ENCODE data around the gene ERH. TPM values are rescaled to one million over a fixed set of nuclear protein-coding genes. Genes with fewer than 3 reads are reported as not detected.

Gene ERH
- total and polyA plus RNA-seq, 5 donors from 2014 or later = 57.2 to 117 (median 85.0) TPM

- peaks cover 6% of the 10 kb centered on the region for H3K4me1 ChIP-seq (ENCODE audit: control insufficient read depth, insufficient read depth, low read length, poor library complexity, severe bottlenecking)
- H3K27me3 ChIP-seq (ENCODE audit: control insufficient read depth, insufficient read depth, low read length) = no peaks in the 10 kb centered on the region
- H3K9me3 ChIP-seq (ENCODE audit: control insufficient read depth in 2 of 2, low read length in 2 of 2) = no peaks in the 10 kb centered on the region
- H3K36me3 ChIP-seq (ENCODE audit: control insufficient read depth, insufficient read depth, low read length) = peaks cover 10% of the 10 kb centered on the region
- H3K27ac ChIP-seq (ENCODE audit: insufficient read depth, low read length, poor library complexity, severe bottlenecking) = no peak overlapping the region
- no peak overlapping the region for H3K4me3 ChIP-seq (ENCODE audit: low read depth, low read length)
- no peaks in the 10 kb centered on the region for H3K27me3 Mint-ChIP-seq
- no peak overlapping the region for H3K27ac Mint-ChIP-seq
- ATAC-seq (ENCODE audit: low read depth in 2 of 2) (no peak), DNase-seq (no peak)
- H3K36me3 Mint-ChIP-seq = peaks cover 17% of the 10 kb centered on the region
- H3K4me3 Mint-ChIP-seq = no peak overlapping the region
- peaks cover 26 to 54% (median 31%) of the 10 kb centered on the region in 4 donors for H3K4me1 Mint-ChIP-seq
- H3K9me3 Mint-ChIP-seq = no peaks in the 10 kb centered on the region
Measured at GRCh38 chr14:69405762-69406161, 7.7 kb upstream of the ERH start.

- H3K27me3 ChIP-seq (ENCODE audit: control insufficient read depth, insufficient read depth, low read length) = no peaks in the 10 kb centered on the region
- H3K4me1 ChIP-seq (ENCODE audit: control insufficient read depth, insufficient read depth, low read length, poor library complexity, severe bottlenecking) = peaks cover 15% of the 10 kb centered on the region
- DNase-seq (no peak), ATAC-seq (ENCODE audit: low read depth in 2 of 2) (no peak)
- no peak overlapping the region for H3K27ac ChIP-seq (ENCODE audit: insufficient read depth, low read length, poor library complexity, severe bottlenecking)
- Mint-ChIP-seq H3K36me3 (peaks cover 21% of the 10 kb centered on the region), H3K27me3 (no peaks in the 10 kb centered on the region), H3K27ac (no peak overlapping the region), H3K4me1 (peaks cover 33 to 63% (median 40%) of the 10 kb centered on the region in 4 donors), H3K4me3 (peak overlapping the region in 1 of 4 donors; percentile 23), H3K9me3 (no peaks in the 10 kb centered on the region)
- H3K36me3 ChIP-seq (ENCODE audit: control insufficient read depth, insufficient read depth, low read length) = peaks cover 10% of the 10 kb centered on the region
- H3K9me3 ChIP-seq (ENCODE audit: control insufficient read depth in 2 of 2, low read length in 2 of 2) = no peaks in the 10 kb centered on the region
- no peak overlapping the region for H3K4me3 ChIP-seq (ENCODE audit: low read depth, low read length)
Measured at GRCh38 chr14:69404883-69405282, 6.8 kb upstream of the ERH start.

GRCh38 chr14:69404478-69404877 lies 6.4 kb upstream of the ERH start:
- no peak overlapping the region for H3K27ac ChIP-seq (ENCODE audit: insufficient read depth, low read length, poor library complexity, severe bottlenecking)
- no peaks in the 10 kb centered on the region for H3K9me3 Mint-ChIP-seq
- H3K36me3 ChIP-seq (ENCODE audit: control insufficient read depth, insufficient read depth, low read length) = peaks cover 10% of the 10 kb centered on the region
- H3K4me3 Mint-ChIP-seq = peak overlapping the region in 1 of 4 donors; percentile 23
- ATAC-seq (ENCODE audit: low read depth in 2 of 2) = no peak
- H3K4me1 ChIP-seq (ENCODE audit: control insufficient read depth, insufficient read depth, low read length, poor library complexity, severe bottlenecking) = peaks cover 19% of the 10 kb centered on the region
- no peaks in the 10 kb centered on the region for H3K9me3 ChIP-seq (ENCODE audit: control insufficient read depth in 2 of 2, low read length in 2 of 2)
- H3K36me3 Mint-ChIP-seq = peaks cover 21% of the 10 kb centered on the region
- H3K4me3 ChIP-seq (ENCODE audit: low read depth, low read length) = no peak overlapping the region
- no peak for DNase-seq
- H3K27ac Mint-ChIP-seq = no peak overlapping the region
- peaks cover 33 to 67% (median 39%) of the 10 kb centered on the region in 4 donors for H3K4me1 Mint-ChIP-seq
- H3K27me3 Mint-ChIP-seq = no peaks in the 10 kb centered on the region
- H3K27me3 ChIP-seq (ENCODE audit: control insufficient read depth, insufficient read depth, low read length) = no peaks in the 10 kb centered on the region

GRCh38 chr14:69401841-69402240 lies 3.7 kb upstream of the ERH start:
- ATAC-seq (ENCODE audit: low read depth in 2 of 2) = no peak
- peak overlapping the region; percentile 100 for H3K4me3 ChIP-seq (ENCODE audit: low read depth, low read length)
- H3K27me3 Mint-ChIP-seq = no peaks in the 10 kb centered on the region
- peak overlapping the region in 1 of 4 donors; percentile 95 for H3K4me3 Mint-ChIP-seq
- no peaks in the 10 kb centered on the region for H3K27me3 ChIP-seq (ENCODE audit: control insufficient read depth, insufficient read depth, low read length)
- H3K9me3 Mint-ChIP-seq = no peaks in the 10 kb centered on the region
- no peak overlapping the region for H3K27ac Mint-ChIP-seq
- peaks cover 7% of the 10 kb centered on the region for H3K36me3 ChIP-seq (ENCODE audit: control insufficient read depth, insufficient read depth, low read length)
- H3K4me1 Mint-ChIP-seq = peaks cover 26 to 75% (median 39%) of the 10 kb centered on the region in 4 donors
- no peaks in the 10 kb centered on the region for H3K9me3 ChIP-seq (ENCODE audit: control insufficient read depth in 2 of 2, low read length in 2 of 2)
- no peak overlapping the region for H3K27ac ChIP-seq (ENCODE audit: insufficient read depth, low read length, poor library complexity, severe bottlenecking)
- H3K36me3 Mint-ChIP-seq = peaks cover 13% of the 10 kb centered on the region
- no peak for DNase-seq
- H3K4me1 ChIP-seq (ENCODE audit: control insufficient read depth, insufficient read depth, low read length, poor library complexity, severe bottlenecking) = peaks cover 35% of the 10 kb centered on the region

- Mint-ChIP-seq H3K4me3 (peak overlapping the region; percentile 94 to 96 (median 95)), H3K4me1 (peaks cover 37 to 86% (median 53%) of the 10 kb centered on the region in 4 donors), H3K9me3 (no peaks in the 10 kb centered on the region), H3K36me3 (peaks cover 22% of the 10 kb centered on the region), H3K27ac (peak overlapping the region in 1 of 3 donors; percentile 100), H3K27me3 (no peaks in the 10 kb centered on the region)
- H3K36me3 ChIP-seq (ENCODE audit: control insufficient read depth, insufficient read depth, low read length) = peaks cover 15% of the 10 kb centered on the region
- no peak for ATAC-seq (ENCODE audit: low read depth in 2 of 2)
- no peaks in the 10 kb centered on the region for H3K27me3 ChIP-seq (ENCODE audit: control insufficient read depth, insufficient read depth, low read length)
- no peak for DNase-seq
- peaks cover 49% of the 10 kb centered on the region for H3K4me1 ChIP-seq (ENCODE audit: control insufficient read depth, insufficient read depth, low read length, poor library complexity, severe bottlenecking)
- no peaks in the 10 kb centered on the region for H3K9me3 ChIP-seq (ENCODE audit: control insufficient read depth in 2 of 2, low read length in 2 of 2)
- peak overlapping the region; percentile 100 for H3K4me3 ChIP-seq (ENCODE audit: low read depth, low read length)
- H3K27ac ChIP-seq (ENCODE audit: insufficient read depth, low read length, poor library complexity, severe bottlenecking) = no peak overlapping the region
Measured at GRCh38 chr14:69400154-69400553, 2.1 kb upstream of the ERH start.

GRCh38 chr14:69399750-69400149 lies 1.7 kb upstream of the ERH start:
- H3K4me1 ChIP-seq (ENCODE audit: control insufficient read depth, insufficient read depth, low read length, poor library complexity, severe bottlenecking) = peaks cover 52% of the 10 kb centered on the region
- no peaks in the 10 kb centered on the region for H3K9me3 Mint-ChIP-seq

GRCh38 chr14:69398818-69399210 lies 715 bp upstream of the ERH start:
- peak overlapping the region; percentile 100 for H3K4me3 ChIP-seq (ENCODE audit: low read depth, low read length)
- Mint-ChIP-seq H3K27me3 (no peaks in the 10 kb centered on the region), H3K27ac (peak overlapping the region; percentile 98 to 100 (median 100)), H3K4me1 (peaks cover 36 to 87% (median 57%) of the 10 kb centered on the region in 4 donors), H3K9me3 (no peaks in the 10 kb centered on the region), H3K4me3 (peak overlapping the region; percentile 94 to 96 (median 95)), H3K36me3 (peaks cover 22% of the 10 kb centered on the region)
- peak in 1 of 2 donors; percentile 1 for ATAC-seq (ENCODE audit: low read depth in 2 of 2)
- no peak for DNase-seq
- H3K36me3 ChIP-seq (ENCODE audit: control insufficient read depth, insufficient read depth, low read length) = peaks cover 21% of the 10 kb centered on the region
- peaks cover 61% of the 10 kb centered on the region for H3K4me1 ChIP-seq (ENCODE audit: control insufficient read depth, insufficient read depth, low read length, poor library complexity, severe bottlenecking)
- H3K27me3 ChIP-seq (ENCODE audit: control insufficient read depth, insufficient read depth, low read length) = no peaks in the 10 kb centered on the region
- H3K9me3 ChIP-seq (ENCODE audit: control insufficient read depth in 2 of 2, low read length in 2 of 2) = no peaks in the 10 kb centered on the region
- H3K27ac ChIP-seq (ENCODE audit: insufficient read depth, low read length, poor library complexity, severe bottlenecking) = peak overlapping the region; percentile 95

More at GRCh38 chr14:69399750-69400149, 1.7 kb upstream of the ERH start:
- peak overlapping the region; percentile 98 to 100 (median 100) for H3K27ac Mint-ChIP-seq
- Histone ChIP-seq H3K4me3 (ENCODE audit: low read depth, low read length) (peak overlapping the region; percentile 100), H3K27me3 (ENCODE audit: control insufficient read depth, insufficient read depth, low read length) (no peaks in the 10 kb centered on the region), H3K9me3 (ENCODE audit: control insufficient read depth in 2 of 2, low read length in 2 of 2) (no peaks in the 10 kb centered on the region), H3K36me3 (ENCODE audit: control insufficient read depth, insufficient read depth, low read length) (peaks cover 15% of the 10 kb centered on the region), H3K27ac (ENCODE audit: insufficient read depth, low read length, poor library complexity, severe bottlenecking) (no peak overlapping the region)
- H3K4me1 Mint-ChIP-seq = peaks cover 37 to 88% (median 54%) of the 10 kb centered on the region in 4 donors
- H3K4me3 Mint-ChIP-seq = peak overlapping the region; percentile 94 to 96 (median 95)
- ATAC-seq (ENCODE audit: low read depth in 2 of 2) (no peak), DNase-seq (no peak)
- peaks cover 24% of the 10 kb centered on the region for H3K36me3 Mint-ChIP-seq
- no peaks in the 10 kb centered on the region for H3K27me3 Mint-ChIP-seq

- Mint-ChIP-seq H3K4me3 (peak overlapping the region; percentile 13 to 95 (median 88)), H3K9me3 (no peaks in the 10 kb centered on the region)
- no peak for DNase-seq
Measured at GRCh38 chr14:69395929-69396328, 2.2 kb downstream of the ERH start.

More at GRCh38 chr14:69395929-69396328, 2.2 kb downstream of the ERH start:
- Histone ChIP-seq H3K27ac (ENCODE audit: insufficient read depth, low read length, poor library complexity, severe bottlenecking) (no peak overlapping the region), H3K36me3 (ENCODE audit: control insufficient read depth, insufficient read depth, low read length) (peaks cover 47% of the 10 kb centered on the region), H3K4me1 (ENCODE audit: control insufficient read depth, insufficient read depth, low read length, poor library complexity, severe bottlenecking) (peaks cover 81% of the 10 kb centered on the region), H3K4me3 (ENCODE audit: low read depth, low read length) (no peak overlapping the region), H3K27me3 (ENCODE audit: control insufficient read depth, insufficient read depth, low read length) (no peaks in the 10 kb centered on the region), H3K9me3 (ENCODE audit: control insufficient read depth in 2 of 2, low read length in 2 of 2) (no peaks in the 10 kb centered on the region)
- peak overlapping the region in 1 of 3 donors; percentile 39 for H3K27ac Mint-ChIP-seq
- no peaks in the 10 kb centered on the region for H3K27me3 Mint-ChIP-seq
- peaks cover 47% of the 10 kb centered on the region for H3K36me3 Mint-ChIP-seq
- no peak for ATAC-seq (ENCODE audit: low read depth in 2 of 2)
- H3K4me1 Mint-ChIP-seq = peaks cover 49 to 92% (median 70%) of the 10 kb centered on the region in 4 donors
